ENCODE results near the gene ECHS1. TPM values are rescaled to one million over a fixed set of nuclear protein-coding genes. Genes with fewer than 3 reads are reported as not detected.

ECHS1 gene
- total and polyA plus RNA-seq, 10 of the 15 experiments (the other 5 are each of a cell fraction or from before 2014, with no cell fraction given): 32.7 to 164 (median 62.4) TPM

GRCh38 chr10:133394064-133394663 lies 21.0 kb upstream of the ECHS1 start, which contains the start of gene MTG1 (continued):
- TF ChIP-seq, protein P1, sequence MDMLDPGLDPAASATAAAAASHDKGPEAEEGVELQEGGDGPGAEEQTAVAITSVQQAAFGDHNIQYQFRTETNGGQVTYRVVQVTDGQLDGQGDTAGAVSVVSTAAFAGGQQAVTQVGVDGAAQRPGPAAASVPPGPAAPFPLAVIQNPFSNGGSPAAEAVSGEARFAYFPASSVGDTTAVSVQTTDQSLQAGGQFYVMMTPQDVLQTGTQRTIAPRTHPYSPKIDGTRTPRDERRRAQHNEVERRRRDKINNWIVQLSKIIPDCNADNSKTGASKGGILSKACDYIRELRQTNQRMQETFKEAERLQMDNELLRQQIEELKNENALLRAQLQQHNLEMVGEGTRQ (IDR thresholded peaks at IDR 0.05; ENCODE audit: borderline replicate concordance, low read depth, low read length): no peak; the same call in 1 of the 2 replicates
- TF ChIP-seq ZBTB40 (IDR thresholded peaks at IDR 0.05; ENCODE audit: borderline replicate concordance): peak; percentile 82
- peak; percentile 50 to 77; a peak in 2 of 4 replicates for TF ChIP-seq SRF (IDR thresholded peaks at IDR 0.05; ENCODE audit: low read depth in 2 of 2, low read length in 2 of 2)
- TF ChIP-seq KDM1A (IDR thresholded peaks at IDR 0.05; ENCODE audit: borderline replicate concordance): no peak
- TF ChIP-seq NFYB (IDR thresholded peaks at IDR 0.05; ENCODE audit: insufficient read depth, low read depth, low read length): no peak
- TF ChIP-seq TBL1XR1 (IDR thresholded peaks at IDR 0.05; ENCODE audit: low read depth, low read length): peak; percentile 36; the same call in 1 of the 2 replicates
- TF ChIP-seq PKNOX1 (IDR thresholded peaks at IDR 0.05): peak; percentile 45; the same call in 1 of the 2 replicates
- TF ChIP-seq RELB (IDR thresholded peaks at IDR 0.05; ENCODE audit: low read depth): no peak
- no peak for TF ChIP-seq MYB (IDR thresholded peaks at IDR 0.05; ENCODE audit: borderline replicate concordance, low read depth, low read length)
- peak; percentile 13 to 33; a peak in 1 of 4 replicates for TF ChIP-seq EP300 (IDR thresholded peaks at IDR 0.05; ENCODE audit: borderline replicate concordance in 1 of 2, control insufficient read depth in 1 of 2, low read depth in 2 of 2, low read length in 2 of 2)
- TF ChIP-seq ZNF207 (IDR thresholded peaks at IDR 0.05; ENCODE audit: borderline replicate concordance): peak; percentile 83; the same call in 1 of the 2 replicates
- TF ChIP-seq, protein P2, sequence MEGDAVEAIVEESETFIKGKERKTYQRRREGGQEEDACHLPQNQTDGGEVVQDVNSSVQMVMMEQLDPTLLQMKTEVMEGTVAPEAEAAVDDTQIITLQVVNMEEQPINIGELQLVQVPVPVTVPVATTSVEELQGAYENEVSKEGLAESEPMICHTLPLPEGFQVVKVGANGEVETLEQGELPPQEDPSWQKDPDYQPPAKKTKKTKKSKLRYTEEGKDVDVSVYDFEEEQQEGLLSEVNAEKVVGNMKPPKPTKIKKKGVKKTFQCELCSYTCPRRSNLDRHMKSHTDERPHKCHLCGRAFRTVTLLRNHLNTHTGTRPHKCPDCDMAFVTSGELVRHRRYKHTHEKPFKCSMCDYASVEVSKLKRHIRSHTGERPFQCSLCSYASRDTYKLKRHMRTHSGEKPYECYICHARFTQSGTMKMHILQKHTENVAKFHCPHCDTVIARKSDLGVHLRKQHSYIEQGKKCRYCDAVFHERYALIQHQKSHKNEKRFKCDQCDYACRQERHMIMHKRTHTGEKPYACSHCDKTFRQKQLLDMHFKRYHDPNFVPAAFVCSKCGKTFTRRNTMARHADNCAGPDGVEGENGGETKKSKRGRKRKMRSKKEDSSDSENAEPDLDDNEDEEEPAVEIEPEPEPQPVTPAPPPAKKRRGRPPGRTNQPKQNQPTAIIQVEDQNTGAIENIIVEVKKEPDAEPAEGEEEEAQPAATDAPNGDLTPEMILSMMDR (IDR thresholded peaks at IDR 0.05 in 2 of 3, conservative IDR thresholded peaks at IDR 0.05 in 1 of 3; ENCODE audit: control insufficient read depth in 2 of 3, extremely low read depth in 1 of 3, insufficient read depth in 1 of 3, low read depth in 3 of 3, low read length in 3 of 3): peak in 1 of 3 experiments; percentile 16; a peak in 1 of 6 replicates
- TF ChIP-seq NRF1 (conservative IDR thresholded peaks at IDR 0.05; ENCODE audit: low read depth, low read length): peak; percentile 92
- no peak for TF ChIP-seq CHD1 (IDR thresholded peaks at IDR 0.05; ENCODE audit: low read depth, low read length)
- no peak for TF ChIP-seq TCF7 (IDR thresholded peaks at IDR 0.05; ENCODE audit: borderline replicate concordance)
- TF ChIP-seq BMI1 (IDR thresholded peaks at IDR 0.05; ENCODE audit: borderline replicate concordance): no peak
- peak; percentile 89 for TF ChIP-seq MYC (IDR thresholded peaks at IDR 0.05; ENCODE audit: insufficient read depth, insufficient read length, insufficient replicate concordance, low read length, severe bottlenecking)
- TF ChIP-seq TCF12 (IDR thresholded peaks at IDR 0.05; ENCODE audit: low read depth, low read length): 0 out of 2 replicates have a peak, but pooled peaks have one; percentile 55
- TF ChIP-seq ZZZ3 (IDR thresholded peaks at IDR 0.05; ENCODE audit: control insufficient read depth, insufficient read length, low read depth): no peak

Data from GM12878 (cell line).